GM21360 (cell line): ENCODE data around the gene WNT3A.

Experiments
- ATAC-seq: cut with Tn5 transposase; IDR thresholded peaks from one replicate; pipeline ENCODE4 v1.9.1; 2021; ENCODE audit warnings: mild to moderate bottlenecking, moderate library complexity; ENCODE audit not compliant: unreplicated experiment

Gene WNT3A

GRCh38 chr1:228065543-228066347, 58.9 kb downstream of the WNT3A start:
- ATAC-seq, result no peak

GRCh38 chr1:228066416-228066815, 59.6 kb downstream of the WNT3A start:
- no peak for ATAC-seq

GRCh38 chr1:228066891-228067654, 60.3 kb downstream of the WNT3A start:
- ATAC-seq, result no peak

GRCh38 chr1:228068359-228068758, 61.6 kb downstream of the WNT3A start:
- no peak for ATAC-seq

- no peak for ATAC-seq
Measured at GRCh38 chr1:228070173-228070572, 63.4 kb downstream of the WNT3A start.

GRCh38 chr1:228070851-228071250, 64.1 kb downstream of the WNT3A start:
- ATAC-seq, result no peak

- no peak for ATAC-seq
Measured at GRCh38 chr1:228071839-228072657, 65.2 kb downstream of the WNT3A start.

- no peak for ATAC-seq
Measured at GRCh38 chr1:228072658-228073043, 65.9 kb downstream of the WNT3A start.

GRCh38 chr1:228073061-228073856, 66.5 kb downstream of the WNT3A start:
- no peak for ATAC-seq

- ATAC-seq, result no peak
Measured at GRCh38 chr1:228073857-228074545, 67.2 kb downstream of the WNT3A start.

- ATAC-seq, result no peak
Measured at GRCh38 chr1:228074954-228075730, 68.3 kb downstream of the WNT3A start.

- ATAC-seq, result no peak
Measured at GRCh38 chr1:228075801-228076271, 69.0 kb downstream of the WNT3A start.

GRCh38 chr1:228076796-228077430, 70.1 kb downstream of the WNT3A start:
- ATAC-seq, result no peak

- no peak for ATAC-seq
Measured at GRCh38 chr1:228077565-228078330, 71.0 kb downstream of the WNT3A start.

GRCh38 chr1:228079013-228079412, 72.2 kb downstream of the WNT3A start:
- ATAC-seq, result no peak

GRCh38 chr1:228079601-228080263, 72.9 kb downstream of the WNT3A start:
- no peak for ATAC-seq

- ATAC-seq, result no peak
Measured at GRCh38 chr1:228081144-228081543, 74.3 kb downstream of the WNT3A start.
